Testis (tissue), 3 donors: ENCODE data around the gene PRKAR1B. TPM values are rescaled to one million over a fixed set of nuclear protein-coding genes. Genes with fewer than 3 reads are reported as not detected.
A peak's percentile ranks its signal among the peaks of the same experiment; 100 is the strongest.

Experiments
- DNase-seq: peaks from one replicate; pipeline ENCODE4 v3.0.0-alpha.2; 2019
- H3K27ac ChIP-seq, 2 donors: fragments of 200-600 bp; sonication (generic); one replicate each; pipeline ENCODE4 v1.5.1; 2019
- H3K27me3 ChIP-seq: fragments of 200-600 bp; sonication (generic); one replicate; pipeline ENCODE4 v1.5.1; 2019
- H3K36me3 ChIP-seq: fragments of 200-600 bp; sonication (generic); one replicate; pipeline ENCODE4 v1.5.1; 2017; ENCODE audit warnings: low read depth; ENCODE audit errors: missing control alignments
- H3K4me1 ChIP-seq: fragments of 200-600 bp; sonication (generic); one replicate; pipeline ENCODE4 v1.5.1; 2019
- H3K4me3 ChIP-seq, 2 donors: fragments of 200-600 bp; sonication (generic); one replicate each; pipeline ENCODE4 v1.5.1; 2017 to 2019
- H3K9me3 ChIP-seq: fragments of 200-600 bp; sonication (generic); one replicate; pipeline ENCODE4 v1.5.1; 2017
- POLR2A ChIP-seq: fragments of 450-650 bp; IDR thresholded peaks from one replicate; pipeline ENCODE4 v1.6.1; 2017; ENCODE audit warnings: antibody characterized with exemption, mild to moderate bottlenecking, moderate library complexity
- WGBS, 2 donors: methylation state at CpG; one replicate each; pipeline ENCODE4 v1.1.5; 2018; 5-methylcytosine and 5-hydroxymethylcytosine counted together
- intact Hi-C: fragments of 100-400 bp; cut with DNase I; formaldehyde crosslinking; loops from one replicate; pipeline ENCODE4 v1.15.1; 2023; ENCODE audit warnings: low total_unique reads
- polyA plus RNA-seq: library from polyadenylated mRNA; stranded (reverse); fragments of 350-450 nt; fragmentation: Illumina TruSeq; extraction: RNeasy Lipid Tissue Mini Kit (QIAGEN cat#74804); gene quantifications from one replicate; pipeline ENCODE4 v1.2.3, GENCODE V29; 2014; ENCODE audit warnings: low read depth, low replicate concordance; ENCODE audit not compliant: insufficient read depth
- total RNA-seq, 2 donors: library from RNA; depleted of rRNA; stranded (reverse); fragments of >200 nt; gene quantifications; one replicate each; pipeline ENCODE4 v1.2.3, GENCODE V29; 2016
- TF ChIP-seq, protein P1 (sequence below), 3 experiments: fragments of 450-650 bp in 2 of 3; fragments of 200-600 bp in 1 of 3; sonication (generic) in 1 of 3; IDR thresholded peaks; one replicate each; pipeline ENCODE4 v1.5.1; 2016 to 2019; ENCODE audit warnings: antibody characterized with exemption in 3 of 3, mild to moderate bottlenecking in 2 of 3, moderate library complexity in 1 of 3

PRKAR1B gene
- total and polyA plus RNA-seq, 3 donors from 2014 or later: 27.8 to 35.7 (median 31.3) TPM

DNA sequence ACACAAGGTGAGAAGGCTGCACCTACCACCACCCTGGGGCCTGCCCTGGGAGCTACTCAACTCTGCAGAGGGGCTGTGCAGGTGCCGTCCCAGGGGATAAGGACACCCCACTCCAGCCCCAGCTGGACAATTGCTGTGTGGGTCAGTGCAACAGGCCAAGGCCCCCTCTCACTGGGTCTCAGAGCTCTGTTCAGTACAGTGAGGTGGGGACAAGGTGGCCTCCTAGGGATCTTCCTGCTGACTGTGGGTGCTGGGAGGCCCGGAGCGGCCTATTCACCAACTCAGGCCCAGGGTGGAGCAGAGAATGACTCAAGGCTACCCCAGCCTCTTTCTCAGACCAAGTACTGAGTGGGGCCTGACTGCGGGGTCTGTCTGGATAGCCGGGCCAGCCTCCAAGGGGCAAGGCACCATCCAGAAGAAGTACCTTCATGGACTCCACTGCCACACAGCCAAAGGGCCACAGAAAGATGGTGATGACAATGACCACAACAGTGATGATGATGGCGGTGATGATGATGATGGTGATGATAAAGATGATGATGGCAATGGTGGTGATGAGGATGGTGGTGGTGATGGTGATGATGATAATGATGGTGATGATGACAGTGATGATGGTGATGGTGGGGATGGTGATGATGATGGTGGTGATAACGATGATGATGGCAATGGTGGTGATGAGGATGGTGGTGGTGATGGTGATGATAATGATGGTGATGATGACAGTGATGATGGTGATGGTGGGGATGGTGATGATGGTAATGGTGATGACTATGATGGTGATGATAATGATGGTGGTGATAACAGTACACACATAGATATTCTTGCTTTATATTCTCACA lies 60.4 kb downstream of the PRKAR1B start:
- peak overlapping the region in 1 of 2 donors; percentile 65 for H3K27ac ChIP-seq
- 94 to 96% methylated on average over 7 of the region's 7 CpGs for WGBS, 2 donors
- H3K4me1 ChIP-seq: peaks cover 37% of the 10 kb centered on the region
- H3K9me3 ChIP-seq: no peaks in the 10 kb centered on the region
- no peaks in the 10 kb centered on the region for H3K36me3 ChIP-seq
- no peaks in the 10 kb centered on the region for H3K27me3 ChIP-seq
- no peak for DNase-seq
- H3K4me3 ChIP-seq: no peak overlapping the region
- TF ChIP-seq POLR2A: no peak
- TF ChIP-seq, protein P1, sequence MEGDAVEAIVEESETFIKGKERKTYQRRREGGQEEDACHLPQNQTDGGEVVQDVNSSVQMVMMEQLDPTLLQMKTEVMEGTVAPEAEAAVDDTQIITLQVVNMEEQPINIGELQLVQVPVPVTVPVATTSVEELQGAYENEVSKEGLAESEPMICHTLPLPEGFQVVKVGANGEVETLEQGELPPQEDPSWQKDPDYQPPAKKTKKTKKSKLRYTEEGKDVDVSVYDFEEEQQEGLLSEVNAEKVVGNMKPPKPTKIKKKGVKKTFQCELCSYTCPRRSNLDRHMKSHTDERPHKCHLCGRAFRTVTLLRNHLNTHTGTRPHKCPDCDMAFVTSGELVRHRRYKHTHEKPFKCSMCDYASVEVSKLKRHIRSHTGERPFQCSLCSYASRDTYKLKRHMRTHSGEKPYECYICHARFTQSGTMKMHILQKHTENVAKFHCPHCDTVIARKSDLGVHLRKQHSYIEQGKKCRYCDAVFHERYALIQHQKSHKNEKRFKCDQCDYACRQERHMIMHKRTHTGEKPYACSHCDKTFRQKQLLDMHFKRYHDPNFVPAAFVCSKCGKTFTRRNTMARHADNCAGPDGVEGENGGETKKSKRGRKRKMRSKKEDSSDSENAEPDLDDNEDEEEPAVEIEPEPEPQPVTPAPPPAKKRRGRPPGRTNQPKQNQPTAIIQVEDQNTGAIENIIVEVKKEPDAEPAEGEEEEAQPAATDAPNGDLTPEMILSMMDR (IDR thresholded peaks at IDR 0.05): no peak
- intact Hi-C loops: no loop called here

DNA sequence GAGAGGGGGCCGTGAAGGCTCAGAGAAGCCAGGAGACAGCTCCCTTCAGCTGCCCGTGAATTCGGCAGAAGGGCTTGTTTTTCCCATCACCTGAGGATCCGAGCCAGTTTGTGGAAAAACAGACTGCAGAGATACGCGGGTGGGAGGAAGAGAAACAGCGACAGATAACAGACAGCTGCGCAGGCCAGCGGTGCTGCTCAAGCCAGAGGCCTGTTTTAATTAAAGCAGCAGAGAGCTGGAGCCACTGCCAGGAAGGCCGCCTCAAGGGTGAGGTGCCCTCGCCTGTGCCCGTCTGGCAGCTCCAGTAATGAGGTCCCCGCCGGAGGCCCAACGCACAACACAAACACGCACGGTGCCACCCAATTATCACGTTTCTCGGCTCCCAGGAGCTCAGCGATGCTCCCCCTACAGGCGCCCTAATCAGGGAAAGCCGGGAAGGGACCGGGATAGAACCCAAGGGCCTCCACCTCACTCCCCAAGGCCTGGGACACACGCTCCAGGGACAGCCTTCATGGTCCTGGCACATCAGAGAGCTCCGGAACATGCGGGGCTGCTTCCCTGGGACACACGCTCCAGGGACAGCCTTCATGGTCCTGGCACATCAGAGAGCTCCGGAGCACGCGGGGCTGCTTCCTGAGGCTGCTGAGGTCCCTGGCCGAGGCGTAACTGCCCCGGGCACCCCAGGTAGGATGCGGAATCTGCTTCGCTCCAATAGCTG lies 61.2 kb downstream of the PRKAR1B start:
- Histone ChIP-seq H3K4me1 (peaks cover 37% of the 10 kb centered on the region), H3K9me3 (no peaks in the 10 kb centered on the region), H3K36me3 (no peaks in the 10 kb centered on the region), H3K4me3 (no peak overlapping the region), H3K27me3 (no peaks in the 10 kb centered on the region), H3K27ac (peak overlapping the region; percentile 58 to 65)
- 46 to 63% methylated on average over 18 to 28 of the region's 35 CpGs for WGBS, 2 donors
- DNase-seq: peak; percentile 54
- intact Hi-C loops: no loop called here
- TF ChIP-seq, protein P1 (IDR thresholded peaks at IDR 0.05): peak in 1 of 3 experiments; percentile 12
- no peak for TF ChIP-seq POLR2A

DNA sequence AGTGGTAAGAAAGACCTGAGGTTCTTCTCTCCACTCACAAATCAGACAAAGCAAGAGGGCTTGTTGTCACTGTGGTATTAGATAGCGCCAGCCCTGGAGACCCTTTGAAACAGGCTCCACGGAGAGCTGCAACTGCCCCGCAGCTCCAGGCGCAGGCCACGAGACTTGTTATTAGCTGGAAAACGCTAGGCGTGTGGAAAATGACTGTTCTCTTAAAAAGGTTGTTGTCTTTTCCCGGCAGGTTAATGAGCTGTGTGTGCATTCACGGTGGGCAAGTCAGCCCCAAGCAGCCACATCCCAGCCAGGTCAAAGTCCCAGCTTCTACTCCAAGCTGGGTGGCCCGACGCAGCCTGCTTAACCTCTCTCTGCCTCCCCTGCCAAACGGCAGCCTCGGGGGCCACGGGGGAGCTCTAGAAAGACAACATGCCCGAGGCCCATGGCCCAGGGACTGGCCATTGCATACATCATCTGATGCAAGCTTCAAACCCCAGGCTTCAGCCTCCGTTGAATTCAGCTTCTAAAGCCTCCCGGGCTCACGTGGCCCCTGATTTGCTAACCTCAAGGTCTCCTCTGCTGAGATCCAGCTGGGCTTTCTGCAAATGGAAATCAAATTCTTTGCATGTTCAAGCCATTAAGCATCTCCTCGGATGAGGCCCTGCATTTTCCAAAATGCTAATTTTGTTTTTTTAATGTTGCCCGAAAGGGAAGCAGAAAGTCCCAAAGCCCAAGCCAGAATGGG lies 61.9 kb downstream of the PRKAR1B start:
- no peaks in the 10 kb centered on the region for H3K9me3 ChIP-seq
- peak; percentile 82 for DNase-seq
- peak overlapping the region; percentile 58 to 65 for H3K27ac ChIP-seq
- H3K4me1 ChIP-seq: peaks cover 37% of the 10 kb centered on the region
- WGBS, 2 donors: 37 to 64% methylated on average over 13 to 20 of the region's 20 CpGs
- H3K36me3 ChIP-seq: no peaks in the 10 kb centered on the region
- intact Hi-C loops: no loop called here
- no peak overlapping the region for H3K4me3 ChIP-seq
- TF ChIP-seq POLR2A: no peak
- TF ChIP-seq, protein P1 (IDR thresholded peaks at IDR 0.05): no peak
- no peaks in the 10 kb centered on the region for H3K27me3 ChIP-seq

DNA sequence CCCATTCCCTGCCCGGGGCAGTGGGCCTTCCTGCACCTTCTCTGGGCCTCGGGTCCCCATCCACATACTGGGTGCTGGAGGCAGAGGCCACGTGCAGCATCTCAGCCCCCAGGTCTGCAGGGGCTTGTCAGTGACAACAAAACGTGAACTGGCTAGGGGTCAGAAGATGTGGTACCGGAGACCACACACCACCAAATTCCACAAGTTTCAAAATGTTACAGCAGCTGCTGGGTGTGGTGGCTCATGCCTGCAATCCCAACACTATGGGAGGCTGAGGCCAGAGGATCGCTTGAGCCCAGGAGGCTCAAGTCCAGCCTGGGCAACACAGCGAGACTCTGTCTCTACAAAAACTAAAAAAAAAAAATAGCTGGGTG lies 62.7 kb downstream of the PRKAR1B start:
- intact Hi-C loops: no loop called here
- TF ChIP-seq POLR2A: no peak
- TF ChIP-seq, protein P1 (IDR thresholded peaks at IDR 0.05): no peak
- DNase-seq: no peak
- H3K4me3 ChIP-seq: no peak overlapping the region
- H3K27ac ChIP-seq: peak overlapping the region; percentile 58 to 65
- H3K36me3 ChIP-seq: no peaks in the 10 kb centered on the region
- peaks cover 37% of the 10 kb centered on the region for H3K4me1 ChIP-seq
- H3K9me3 ChIP-seq: no peaks in the 10 kb centered on the region
- 73 to 78% methylated on average over 7 of the region's 7 CpGs for WGBS, 2 donors
- no peaks in the 10 kb centered on the region for H3K27me3 ChIP-seq
